HG02885 (cell line): ENCODE data around the gene KMT5C.
A peak's percentile ranks its signal among the peaks of the same experiment; 100 is the strongest.

Experiments
- ATAC-seq: cut with Tn5 transposase; IDR thresholded peaks from one replicate; pipeline ENCODE4 v1.9.1; 2021; ENCODE audit warnings: mild to moderate bottlenecking; ENCODE audit not compliant: unreplicated experiment, poor library complexity

KMT5C gene

DNA sequence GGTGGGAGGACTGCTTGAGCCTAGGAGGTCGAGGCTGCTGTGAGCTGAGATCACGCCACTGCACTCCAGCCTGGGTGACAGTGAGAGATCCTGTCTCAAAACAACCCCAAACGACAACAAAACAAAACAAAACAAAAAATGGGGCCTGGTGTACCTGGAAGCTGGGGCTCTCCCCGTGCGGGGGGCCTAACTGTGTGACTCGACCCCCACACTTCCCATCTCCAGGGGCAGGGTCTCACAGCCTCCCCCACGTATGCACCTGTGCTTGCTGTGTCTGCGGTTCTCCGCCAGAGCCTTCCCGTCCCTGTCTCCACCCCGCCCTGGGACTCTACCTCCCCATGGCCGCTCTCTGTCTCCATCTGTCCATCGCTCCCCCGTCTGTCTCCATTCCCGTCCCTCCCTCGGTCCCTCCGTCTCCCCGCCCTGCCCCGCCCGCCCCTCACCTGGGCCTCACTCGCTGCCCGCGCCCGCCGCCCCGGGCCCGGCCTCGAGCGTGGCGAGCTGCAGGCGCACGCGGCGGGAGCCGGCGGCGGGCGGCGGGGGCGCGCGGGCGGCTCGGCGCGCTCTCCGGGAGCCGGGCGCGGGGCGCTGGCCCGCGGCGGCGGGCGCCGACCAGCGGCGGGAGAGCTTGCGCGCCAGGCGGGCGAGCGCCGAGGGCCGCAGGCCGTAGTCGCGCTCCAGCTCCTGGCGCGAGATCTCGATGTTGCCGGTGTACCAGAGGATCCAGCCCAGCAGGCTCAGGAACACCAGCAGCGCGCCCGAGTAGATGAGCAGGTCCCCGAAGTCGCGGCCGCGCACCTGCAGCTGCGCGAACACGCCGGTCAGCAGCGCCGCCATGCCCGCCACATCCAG is 43.8 kb downstream of the KMT5C start:
- ATAC-seq = no peak

DNA sequence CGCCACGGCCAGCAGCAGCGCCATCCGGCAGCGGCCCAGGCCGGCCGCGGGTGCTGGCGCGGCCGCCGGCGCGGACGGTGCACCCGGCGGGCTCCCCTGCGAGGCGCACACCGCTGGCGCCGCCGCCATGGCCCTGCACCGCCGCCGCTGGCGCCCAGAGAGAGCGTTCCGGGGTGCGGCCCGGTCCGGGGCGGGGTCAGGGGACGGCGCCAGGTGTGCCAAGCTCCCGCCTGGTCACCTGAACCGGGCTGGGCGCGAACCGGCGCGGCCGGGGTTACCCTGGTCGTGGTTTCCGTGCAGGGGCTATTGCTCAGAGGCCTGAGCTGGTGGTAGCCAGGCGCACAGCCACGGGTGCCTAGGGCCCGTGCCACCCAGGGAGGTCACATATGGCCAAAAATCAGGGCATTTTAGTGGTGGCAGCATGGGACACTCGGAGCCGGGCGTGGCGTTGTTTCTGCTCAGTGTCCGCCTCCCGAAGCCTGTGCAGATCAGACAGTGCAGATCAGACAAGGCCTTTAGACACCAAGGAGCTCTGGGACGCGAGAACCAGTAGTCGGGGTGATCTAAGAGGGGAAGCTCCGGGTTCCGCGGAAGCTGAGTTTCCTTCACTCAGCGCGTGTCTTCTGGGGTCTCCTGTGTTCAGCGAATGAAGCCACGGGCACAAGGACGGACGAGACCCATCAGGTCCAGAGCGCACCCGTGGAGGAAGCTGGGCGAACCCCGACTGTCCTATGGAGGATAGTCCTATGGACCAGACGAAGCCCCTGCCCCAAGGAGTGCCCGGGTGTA is 44.6 kb downstream of the KMT5C start, which contains the start of gene TMEM238:
Gene TMEM238, minus strand, starts transcription at position 162 of the 789 bp plus-strand sequence. Its CDS starts 33 bp downstream, at position 129.
- ATAC-seq = no peak

DNA sequence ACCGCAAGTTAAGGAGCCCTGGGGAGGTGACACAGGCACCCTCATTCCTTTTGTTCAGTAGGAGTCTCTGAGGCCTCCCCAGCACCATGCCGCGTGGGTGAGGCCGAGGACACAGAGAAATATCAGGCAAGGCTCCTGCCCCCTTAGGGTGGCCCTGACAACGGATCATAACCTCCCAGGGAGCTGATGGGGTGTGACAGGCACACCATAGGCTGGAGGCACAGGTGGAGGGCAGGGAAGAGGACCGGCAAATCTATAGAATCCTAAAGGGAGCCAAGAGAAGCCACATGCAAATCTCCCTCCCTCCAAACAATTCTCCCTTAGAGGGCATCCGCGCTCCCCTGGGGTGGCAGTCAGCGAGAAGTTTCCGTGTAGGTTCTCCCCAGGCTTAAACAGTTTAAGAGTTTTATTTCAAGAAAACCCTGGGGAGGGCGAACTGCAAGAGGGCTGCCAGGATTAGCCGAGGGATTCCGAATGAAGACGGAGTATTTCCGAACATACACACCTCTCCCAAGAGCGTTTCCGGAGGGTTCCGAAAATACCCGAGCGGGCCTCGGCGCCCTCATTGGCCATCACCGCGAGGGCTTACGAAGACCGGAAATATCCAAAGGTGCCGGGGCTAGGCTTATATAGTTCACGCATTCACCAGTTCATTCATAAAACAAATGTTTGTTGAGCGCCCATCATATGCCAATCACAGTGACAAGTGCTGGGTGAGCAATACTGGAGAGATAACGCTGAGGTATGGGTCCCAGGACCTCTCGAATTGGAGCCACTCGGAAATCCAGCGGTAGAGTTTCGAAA is 45.4 kb downstream of the KMT5C start:
- ATAC-seq = peak; percentile 53

DNA sequence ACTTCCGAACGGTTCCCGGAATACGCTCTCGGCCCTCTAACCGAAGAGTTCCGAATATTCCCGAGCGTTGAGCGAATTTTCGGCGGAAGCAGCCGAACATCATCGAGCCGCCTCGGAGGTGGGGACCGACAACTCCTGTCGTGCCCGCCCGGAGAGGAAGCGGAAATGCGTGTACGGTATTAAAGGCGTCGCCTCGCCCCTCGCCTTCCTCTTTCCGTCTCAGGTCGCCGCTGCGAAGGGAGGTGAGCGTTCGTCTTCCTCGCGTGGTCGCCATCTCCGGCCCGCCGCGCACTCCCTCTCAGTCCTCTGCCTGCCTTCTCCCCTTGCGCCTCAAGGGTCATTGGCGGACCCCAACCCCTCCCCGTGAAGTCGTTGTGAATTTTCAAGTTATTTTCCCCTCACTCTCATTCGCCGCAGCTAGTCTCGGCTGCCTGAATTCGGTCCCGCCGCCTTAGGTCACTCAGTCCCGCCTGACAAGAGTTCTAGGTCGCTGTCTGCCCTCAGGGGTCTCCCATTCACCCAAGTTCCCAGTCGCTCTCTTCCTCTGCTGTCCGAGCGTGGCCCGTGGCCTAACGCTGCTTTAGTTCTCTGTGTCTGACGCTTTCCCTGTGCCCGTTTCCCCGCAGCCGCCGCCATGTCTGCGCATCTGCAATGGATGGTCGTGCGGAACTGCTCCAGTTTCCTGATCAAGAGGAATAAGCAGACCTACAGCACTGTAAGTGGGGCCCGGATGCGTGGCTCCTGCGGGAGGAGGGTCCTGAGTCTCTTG is 46.2 kb downstream of the KMT5C start, which contains the start of gene RPL28:
Gene RPL28, plus strand, starts transcription at position 209 of the 769 bp plus-strand sequence. Its CDS starts 426 bp downstream, at position 635.
- ATAC-seq = peak; percentile 75

DNA sequence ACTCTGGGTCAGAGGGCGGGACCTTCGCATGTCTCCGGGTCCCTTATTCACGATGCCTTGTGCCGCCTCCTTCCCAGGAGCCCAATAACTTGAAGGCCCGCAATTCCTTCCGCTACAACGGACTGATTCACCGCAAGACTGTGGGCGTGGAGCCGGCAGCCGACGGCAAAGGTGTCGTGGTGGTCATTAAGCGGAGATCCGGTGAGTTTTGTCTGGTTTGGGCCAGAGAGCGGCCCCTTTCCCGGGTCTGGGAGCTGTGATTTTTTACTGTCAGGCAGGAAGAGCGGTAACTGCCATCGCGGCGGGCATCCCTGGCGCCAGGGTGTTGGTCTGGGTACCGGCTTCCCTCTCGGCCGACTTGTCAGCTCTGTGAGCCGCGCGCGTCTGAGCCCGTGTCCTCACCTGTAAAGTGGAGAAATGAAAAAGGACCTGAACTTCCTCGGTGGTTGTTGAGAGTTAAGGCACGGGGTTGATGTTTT is 46.9 kb downstream of the KMT5C start:
- no peak for ATAC-seq

DNA sequence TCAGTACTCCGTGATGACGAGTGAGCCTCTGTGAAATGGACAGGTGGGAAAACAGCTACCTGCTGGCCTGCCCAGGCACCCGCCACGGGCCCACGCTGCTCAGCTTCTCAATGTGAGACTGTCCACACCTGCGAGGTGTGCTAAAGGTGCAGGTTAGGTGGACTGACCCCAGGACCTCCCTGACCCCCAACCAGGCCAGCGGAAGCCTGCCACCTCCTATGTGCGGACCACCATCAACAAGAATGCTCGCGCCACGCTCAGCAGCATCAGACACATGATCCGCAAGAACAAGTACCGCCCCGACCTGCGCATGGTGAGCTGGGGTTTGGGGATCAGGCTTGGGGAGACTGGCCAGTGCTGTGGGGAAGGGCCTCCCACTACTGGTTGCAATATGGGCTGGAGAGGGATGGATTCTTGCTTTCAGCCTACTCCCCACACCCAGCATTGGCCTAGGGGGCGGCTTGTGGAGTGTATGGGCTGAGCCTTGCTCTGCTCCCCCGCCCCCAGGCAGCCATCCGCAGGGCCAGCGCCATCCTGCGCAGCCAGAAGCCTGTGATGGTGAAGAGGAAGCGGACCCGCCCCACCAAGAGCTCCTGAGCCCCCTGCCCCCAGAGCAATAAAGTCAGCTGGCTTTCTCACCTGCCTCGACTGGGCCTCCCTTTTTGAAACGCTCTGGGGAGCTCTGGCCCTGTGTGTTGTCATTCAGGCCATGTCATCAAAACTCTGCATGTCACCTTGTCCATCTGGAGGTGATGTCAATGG is 48.2 kb downstream of the KMT5C start:
- ATAC-seq = no peak

DNA sequence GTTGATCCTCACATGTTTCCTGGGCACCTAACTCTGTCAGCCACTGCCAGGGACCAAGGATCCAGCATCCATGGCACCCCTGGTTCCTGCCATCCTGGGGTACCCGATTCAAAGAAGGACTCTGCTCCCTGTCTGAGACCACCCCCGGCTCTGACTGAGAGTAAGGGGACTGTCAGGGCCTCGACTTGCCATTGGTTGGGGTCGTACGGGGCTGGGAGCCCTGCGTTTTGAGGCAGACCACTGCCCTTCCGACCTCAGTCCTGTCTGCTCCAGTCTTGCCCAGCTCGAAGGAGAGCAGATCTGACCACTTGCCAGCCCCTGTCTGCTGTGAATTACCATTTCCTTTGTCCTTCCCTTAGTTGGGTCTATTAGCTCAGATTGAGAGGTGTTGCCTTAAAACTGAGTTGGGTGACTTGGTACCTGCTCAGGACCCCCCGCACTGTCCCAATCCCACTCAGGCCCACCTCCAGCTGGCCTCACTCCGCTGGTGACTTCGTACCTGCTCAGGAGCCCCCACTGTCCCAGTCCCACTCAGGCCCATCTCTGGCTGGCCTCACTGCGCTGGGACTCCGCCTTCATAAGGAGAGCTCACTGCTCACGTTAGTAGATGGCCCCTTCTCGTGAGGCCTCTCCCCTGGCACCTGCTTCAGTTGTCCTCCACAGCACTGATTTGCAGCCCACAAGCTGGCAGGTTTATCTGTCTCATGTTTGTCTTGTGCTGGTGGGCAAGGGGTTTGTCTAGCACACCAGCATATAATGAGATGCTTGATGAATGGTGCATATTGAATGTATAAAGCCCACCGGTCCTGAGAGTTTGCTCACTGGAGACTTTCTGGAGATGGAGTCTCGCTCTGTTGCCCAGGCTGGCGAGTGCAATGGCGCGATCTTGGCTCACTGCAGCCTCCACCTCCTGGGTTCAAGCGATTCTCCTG is 50.0 kb downstream of the KMT5C start:
- ATAC-seq = no peak

DNA sequence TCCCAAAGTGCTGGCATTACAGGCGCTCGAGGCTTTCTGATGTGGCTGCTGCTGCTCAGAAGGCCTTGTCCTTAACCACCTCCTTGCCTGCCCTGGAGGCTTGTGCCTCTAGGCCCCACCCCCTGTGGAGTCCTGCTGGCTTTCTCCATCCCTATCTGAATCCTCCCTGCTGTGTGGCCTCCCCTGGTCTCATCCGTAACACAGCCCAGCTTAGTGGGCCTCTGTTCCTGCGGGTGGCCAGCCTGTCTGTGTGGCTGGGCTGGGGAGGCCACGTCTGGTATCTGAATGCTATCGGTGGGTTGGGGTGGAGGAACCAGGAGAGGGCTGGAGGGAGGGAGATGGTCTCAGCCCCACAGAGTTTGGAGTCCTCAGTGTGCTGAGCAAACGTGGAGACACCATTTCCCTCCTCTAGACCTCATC is 50.8 kb downstream of the KMT5C start:
- no peak for ATAC-seq

DNA sequence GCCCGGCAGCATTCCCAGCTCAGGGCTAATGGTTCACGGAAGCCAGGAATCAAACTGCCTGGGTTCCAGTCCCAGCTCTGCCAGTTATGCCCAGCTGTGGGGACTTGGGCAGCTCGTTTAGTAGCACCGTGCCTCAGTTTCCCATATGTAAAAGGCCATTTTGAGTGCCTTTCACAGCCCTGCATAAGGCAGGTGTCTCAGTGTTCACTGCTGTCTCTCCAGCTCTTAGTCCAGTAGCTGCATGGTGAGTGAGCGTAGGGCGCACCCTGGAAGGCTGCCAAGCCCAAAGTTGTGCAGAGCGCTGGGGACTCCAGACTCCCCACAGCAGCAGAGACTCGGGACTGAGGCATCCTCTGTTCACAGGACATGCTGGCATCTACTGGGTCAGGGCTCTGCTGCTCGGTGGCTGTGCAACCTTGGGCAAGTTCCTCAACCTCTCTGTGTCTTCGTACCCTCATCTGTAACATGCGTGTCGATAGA is 51.6 kb downstream of the KMT5C start:
- no peak for ATAC-seq

DNA sequence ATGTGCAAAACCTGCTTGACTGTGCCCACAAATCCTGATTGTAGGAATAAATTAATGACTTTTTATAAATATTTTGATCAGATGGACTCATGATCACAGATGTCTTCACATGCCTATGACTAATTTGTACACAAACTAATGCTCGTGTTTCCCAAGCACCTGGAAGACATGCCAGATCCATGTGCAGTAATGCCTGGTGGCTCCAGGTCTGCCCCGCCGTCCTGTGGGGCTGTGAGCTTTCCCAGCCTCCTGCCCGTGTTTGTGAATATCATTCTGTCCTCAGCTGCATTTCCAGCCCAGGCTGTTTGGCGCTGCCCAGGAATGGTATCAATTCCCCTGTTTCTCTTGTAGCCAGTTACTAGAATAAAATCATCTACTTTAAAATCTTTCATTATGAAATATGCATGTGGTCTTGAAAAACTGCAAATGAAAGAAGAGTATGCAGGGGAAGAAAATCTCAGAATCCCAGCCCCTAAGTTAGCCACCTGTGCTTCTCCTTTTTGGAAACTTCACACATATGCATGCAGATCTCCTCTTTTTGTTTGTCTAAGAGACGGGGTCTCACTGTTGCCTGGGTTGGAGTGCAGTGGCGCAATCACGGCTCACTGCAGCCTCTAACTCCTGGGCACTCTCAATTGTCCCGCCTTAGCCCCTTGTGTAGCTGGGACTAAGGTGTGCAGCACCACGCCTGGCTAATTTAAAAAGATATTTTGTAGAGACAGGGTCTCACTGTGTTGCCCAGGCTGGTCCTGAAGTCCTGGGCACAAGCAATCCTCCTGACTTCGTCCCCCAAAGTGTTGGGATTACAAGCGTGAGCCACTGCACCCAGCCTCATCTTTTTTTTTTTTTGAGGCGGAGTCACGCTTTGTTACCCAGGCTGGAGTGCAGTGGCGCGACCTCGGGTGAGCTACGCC is 52.3 kb downstream of the KMT5C start:
- no peak for ATAC-seq

DNA sequence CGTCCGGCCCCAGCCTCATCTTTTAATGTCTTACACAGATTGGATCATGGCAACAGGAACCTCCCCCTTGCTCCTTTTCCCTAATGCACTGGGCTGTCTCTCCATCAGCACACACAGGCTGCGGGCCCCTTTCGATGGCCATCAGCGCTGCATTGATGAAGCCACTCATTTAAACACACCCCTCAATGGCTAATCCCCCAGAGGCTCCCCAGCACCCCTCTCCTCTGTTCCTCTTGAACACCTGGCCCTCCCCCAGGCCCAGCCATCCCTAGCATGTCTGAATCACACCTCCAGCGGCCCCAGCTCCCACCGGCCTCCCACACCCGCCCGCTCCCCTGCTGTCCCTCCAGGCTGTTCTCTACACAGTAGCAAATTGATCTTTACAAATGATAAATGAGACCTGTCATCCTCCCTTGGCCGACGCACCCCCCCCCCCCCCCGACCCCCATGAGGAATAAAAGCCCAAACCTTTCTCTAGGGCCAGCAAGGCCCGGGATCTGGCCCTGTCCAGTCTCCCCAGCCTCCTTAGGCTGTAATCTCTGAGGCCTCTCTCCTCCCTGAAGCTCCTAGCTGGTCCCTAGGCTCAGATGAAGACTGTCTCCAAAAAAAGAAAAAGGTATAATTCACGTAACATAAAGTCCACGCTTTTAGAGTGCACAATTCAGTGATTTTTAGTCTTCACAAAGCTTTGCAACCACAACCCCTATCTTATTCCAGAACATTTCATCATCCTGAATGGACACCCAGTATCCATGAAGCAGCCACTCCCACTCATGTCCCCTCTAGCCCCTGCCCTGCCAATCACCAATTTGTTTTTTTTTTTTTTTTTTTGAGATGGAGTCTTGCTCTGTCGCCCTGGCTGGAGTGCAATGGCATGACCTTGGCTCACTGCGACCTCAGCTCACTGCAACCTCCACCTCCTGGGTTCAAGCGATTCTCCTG is 53.4 kb downstream of the KMT5C start:
- no peak for ATAC-seq
